ENCODE measurements around the gene ACBD3. TPM values are rescaled to one million over a fixed set of nuclear protein-coding genes. Genes with fewer than 3 reads are reported as not detected.
"Not testable (repeated sequence)": the region's sequence is repeated elsewhere in the genome, so short reads cannot be mapped to it uniquely, and the experiment has no call there.

Gene ACBD3
- total RNA-seq, 1 donor from 2014 or later, result 41.2 TPM

GRCh38 chr1:226202666-226203065 is 16.1 kb upstream of the ACBD3 start:
- H3K4me3 ChIP-seq (ENCODE audit: low read length in 3 of 3); H3K27ac ChIP-seq (ENCODE audit: low read depth, low read length); H3K36me3 ChIP-seq (ENCODE audit: control insufficient read depth in 3 of 3, insufficient read depth in 3 of 3, low read length in 3 of 3); H3K27me3 ChIP-seq (ENCODE audit: control insufficient read depth in 3 of 3, insufficient read depth in 3 of 3, low read length in 3 of 3); H3K9ac ChIP-seq (ENCODE audit: low read depth in 1 of 3, low read length in 3 of 3); H3K4me1 ChIP-seq (ENCODE audit: control insufficient read depth in 3 of 3, insufficient read depth in 3 of 3, low read length in 3 of 3); H3K9me3 ChIP-seq (ENCODE audit: control insufficient read depth in 3 of 3, low read length in 3 of 3): not testable (repeated sequence)

- no peaks in the 10 kb centered on the region for H3K9me3 ChIP-seq (ENCODE audit: control insufficient read depth in 3 of 3, low read length in 3 of 3)
- no peak overlapping the region for H3K9ac ChIP-seq (ENCODE audit: low read depth in 1 of 3, low read length in 3 of 3)
- H3K27ac ChIP-seq (ENCODE audit: low read depth, low read length), result no peak overlapping the region
- H3K27me3 ChIP-seq (ENCODE audit: control insufficient read depth in 3 of 3, insufficient read depth in 3 of 3, low read length in 3 of 3), result no peaks in the 10 kb centered on the region
- H3K4me3 ChIP-seq (ENCODE audit: low read length in 3 of 3), result no peak overlapping the region
- H3K36me3 ChIP-seq (ENCODE audit: control insufficient read depth in 3 of 3, insufficient read depth in 3 of 3, low read length in 3 of 3), result no peaks in the 10 kb centered on the region
- H3K4me1 ChIP-seq (ENCODE audit: control insufficient read depth in 3 of 3, insufficient read depth in 3 of 3, low read length in 3 of 3), result no peaks in the 10 kb centered on the region
Measured at GRCh38 chr1:226202246-226202645, 15.7 kb upstream of the ACBD3 start.

- Histone ChIP-seq H3K36me3 (ENCODE audit: control insufficient read depth in 3 of 3, insufficient read depth in 3 of 3, low read length in 3 of 3) (no peaks in the 10 kb centered on the region), H3K27ac (ENCODE audit: low read depth, low read length) (no peak overlapping the region), H3K4me1 (ENCODE audit: control insufficient read depth in 3 of 3, insufficient read depth in 3 of 3, low read length in 3 of 3) (no peaks in the 10 kb centered on the region), H3K27me3 (ENCODE audit: control insufficient read depth in 3 of 3, insufficient read depth in 3 of 3, low read length in 3 of 3) (no peaks in the 10 kb centered on the region), H3K9me3 (ENCODE audit: control insufficient read depth in 3 of 3, low read length in 3 of 3) (no peaks in the 10 kb centered on the region), H3K4me3 (ENCODE audit: low read length in 3 of 3) (no peak overlapping the region), H3K9ac (ENCODE audit: low read depth in 1 of 3, low read length in 3 of 3) (no peak overlapping the region)
Measured at GRCh38 chr1:226201029-226201593, 14.6 kb upstream of the ACBD3 start.

- no peaks in the 10 kb centered on the region for H3K4me1 ChIP-seq (ENCODE audit: control insufficient read depth in 3 of 3, insufficient read depth in 3 of 3, low read length in 3 of 3)
- H3K9ac ChIP-seq (ENCODE audit: low read depth in 1 of 3, low read length in 3 of 3), result no peak overlapping the region
- no peaks in the 10 kb centered on the region for H3K9me3 ChIP-seq (ENCODE audit: control insufficient read depth in 3 of 3, low read length in 3 of 3)
- peaks cover 0 to 2% (median 0%) of the 10 kb centered on the region in 3 donors for H3K27me3 ChIP-seq (ENCODE audit: control insufficient read depth in 3 of 3, insufficient read depth in 3 of 3, low read length in 3 of 3)
- no peaks in the 10 kb centered on the region for H3K36me3 ChIP-seq (ENCODE audit: control insufficient read depth in 3 of 3, insufficient read depth in 3 of 3, low read length in 3 of 3)
- H3K4me3 ChIP-seq (ENCODE audit: low read length in 3 of 3), result no peak overlapping the region
- H3K27ac ChIP-seq (ENCODE audit: low read depth, low read length), result no peak overlapping the region
Measured at GRCh38 chr1:226199971-226200370, 13.4 kb upstream of the ACBD3 start.

GRCh38 chr1:226195144-226195543 is 8.6 kb upstream of the ACBD3 start:
- Histone ChIP-seq H3K4me1 (ENCODE audit: control insufficient read depth in 3 of 3, insufficient read depth in 3 of 3, low read length in 3 of 3) (no peaks in the 10 kb centered on the region), H3K9ac (ENCODE audit: low read depth in 1 of 3, low read length in 3 of 3) (no peak overlapping the region), H3K36me3 (ENCODE audit: control insufficient read depth in 3 of 3, insufficient read depth in 3 of 3, low read length in 3 of 3) (no peaks in the 10 kb centered on the region), H3K4me3 (ENCODE audit: low read length in 3 of 3) (no peak overlapping the region), H3K27ac (ENCODE audit: low read depth, low read length) (no peak overlapping the region), H3K9me3 (ENCODE audit: control insufficient read depth in 3 of 3, low read length in 3 of 3) (no peaks in the 10 kb centered on the region), H3K27me3 (ENCODE audit: control insufficient read depth in 3 of 3, insufficient read depth in 3 of 3, low read length in 3 of 3) (peaks cover 0 to 3% (median 0%) of the 10 kb centered on the region in 3 donors)

- H3K4me1 ChIP-seq (ENCODE audit: control insufficient read depth in 3 of 3, insufficient read depth in 3 of 3, low read length in 3 of 3), result peaks cover 13 to 20% (median 18%) of the 10 kb centered on the region in 3 donors
- H3K9me3 ChIP-seq (ENCODE audit: control insufficient read depth in 3 of 3, low read length in 3 of 3), result no peaks in the 10 kb centered on the region
- peak overlapping the region; percentile 80 for H3K27ac ChIP-seq (ENCODE audit: low read depth, low read length)
- no peaks in the 10 kb centered on the region for H3K27me3 ChIP-seq (ENCODE audit: control insufficient read depth in 3 of 3, insufficient read depth in 3 of 3, low read length in 3 of 3)
- peak overlapping the region; percentile 79 to 94 (median 84) for H3K4me3 ChIP-seq (ENCODE audit: low read length in 3 of 3)
- H3K36me3 ChIP-seq (ENCODE audit: control insufficient read depth in 3 of 3, insufficient read depth in 3 of 3, low read length in 3 of 3), result no peaks in the 10 kb centered on the region
- H3K9ac ChIP-seq (ENCODE audit: low read depth in 1 of 3, low read length in 3 of 3), result peak overlapping the region; percentile 74 to 95 (median 92)
Measured at GRCh38 chr1:226187380-226187779, 839 bp upstream of the ACBD3 start.

- Histone ChIP-seq H3K9ac (ENCODE audit: low read depth in 1 of 3, low read length in 3 of 3) (peak overlapping the region; percentile 74 to 95 (median 92)), H3K27me3 (ENCODE audit: control insufficient read depth in 3 of 3, insufficient read depth in 3 of 3, low read length in 3 of 3) (no peaks in the 10 kb centered on the region), H3K36me3 (ENCODE audit: control insufficient read depth in 3 of 3, insufficient read depth in 3 of 3, low read length in 3 of 3) (no peaks in the 10 kb centered on the region), H3K4me3 (ENCODE audit: low read length in 3 of 3) (peak overlapping the region; percentile 79 to 94 (median 84)), H3K27ac (ENCODE audit: low read depth, low read length) (peak overlapping the region; percentile 80), H3K4me1 (ENCODE audit: control insufficient read depth in 3 of 3, insufficient read depth in 3 of 3, low read length in 3 of 3) (peaks cover 17 to 23% (median 22%) of the 10 kb centered on the region in 3 donors), H3K9me3 (ENCODE audit: control insufficient read depth in 3 of 3, low read length in 3 of 3) (no peaks in the 10 kb centered on the region)
Measured at GRCh38 chr1:226187019-226187322, 430 bp upstream of the ACBD3 start.

GRCh38 chr1:226185141-226186036 is 1.2 kb downstream of the ACBD3 start:
- Histone ChIP-seq H3K27me3 (ENCODE audit: control insufficient read depth in 3 of 3, insufficient read depth in 3 of 3, low read length in 3 of 3) (no peaks in the 10 kb centered on the region), H3K9ac (ENCODE audit: low read depth in 1 of 3, low read length in 3 of 3) (peak overlapping the region; percentile 74 to 95 (median 92)), H3K4me1 (ENCODE audit: control insufficient read depth in 3 of 3, insufficient read depth in 3 of 3, low read length in 3 of 3) (peaks cover 20 to 26% (median 26%) of the 10 kb centered on the region in 3 donors), H3K4me3 (ENCODE audit: low read length in 3 of 3) (peak overlapping the region; percentile 84 to 94 (median 92)), H3K36me3 (ENCODE audit: control insufficient read depth in 3 of 3, insufficient read depth in 3 of 3, low read length in 3 of 3) (no peaks in the 10 kb centered on the region), H3K9me3 (ENCODE audit: control insufficient read depth in 3 of 3, low read length in 3 of 3) (no peaks in the 10 kb centered on the region), H3K27ac (ENCODE audit: low read depth, low read length) (peak overlapping the region; percentile 80)

GRCh38 chr1:226181996-226182714 is 4.4 kb downstream of the ACBD3 start:
- Histone ChIP-seq H3K9ac (ENCODE audit: low read depth in 1 of 3, low read length in 3 of 3) (peak overlapping the region in 1 of 3 donors; percentile 0), H3K4me3 (ENCODE audit: low read length in 3 of 3) (no peak overlapping the region), H3K9me3 (ENCODE audit: control insufficient read depth in 3 of 3, low read length in 3 of 3) (no peaks in the 10 kb centered on the region), H3K4me1 (ENCODE audit: control insufficient read depth in 3 of 3, insufficient read depth in 3 of 3, low read length in 3 of 3) (peaks cover 20 to 26% (median 24%) of the 10 kb centered on the region in 3 donors), H3K27me3 (ENCODE audit: control insufficient read depth in 3 of 3, insufficient read depth in 3 of 3, low read length in 3 of 3) (no peaks in the 10 kb centered on the region), H3K36me3 (ENCODE audit: control insufficient read depth in 3 of 3, insufficient read depth in 3 of 3, low read length in 3 of 3) (no peaks in the 10 kb centered on the region), H3K27ac (ENCODE audit: low read depth, low read length) (peak overlapping the region; percentile 69)

GRCh38 chr1:226176870-226177269 is 9.7 kb downstream of the ACBD3 start:
- peaks cover 0 to 5% (median 0%) of the 10 kb centered on the region in 3 donors for H3K36me3 ChIP-seq (ENCODE audit: control insufficient read depth in 3 of 3, insufficient read depth in 3 of 3, low read length in 3 of 3)
- no peaks in the 10 kb centered on the region for H3K9me3 ChIP-seq (ENCODE audit: control insufficient read depth in 3 of 3, low read length in 3 of 3)
- H3K27me3 ChIP-seq (ENCODE audit: control insufficient read depth in 3 of 3, insufficient read depth in 3 of 3, low read length in 3 of 3), result no peaks in the 10 kb centered on the region
- H3K27ac ChIP-seq (ENCODE audit: low read depth, low read length), result no peak overlapping the region
- H3K9ac ChIP-seq (ENCODE audit: low read depth in 1 of 3, low read length in 3 of 3), result no peak overlapping the region
- peaks cover 2 to 4% (median 3%) of the 10 kb centered on the region in 3 donors for H3K4me1 ChIP-seq (ENCODE audit: control insufficient read depth in 3 of 3, insufficient read depth in 3 of 3, low read length in 3 of 3)
- H3K4me3 ChIP-seq (ENCODE audit: low read length in 3 of 3), result no peak overlapping the region

Measured in skeletal muscle tissue (tissue), 4 donors.